Fibroblast of peridontal ligament (primary cell): Measurements from ENCODE around the gene MAPK8IP2.
"Not testable (repeated sequence)": the region's sequence is repeated elsewhere in the genome, so short reads cannot be mapped to it uniquely, and the experiment has no call there.

Source experiments
- DNase-seq: peaks from one replicate; pipeline ENCODE4 v3.0.0-alpha.2; 2010; ENCODE audit errors: extremely low read depth

The MAPK8IP2 gene

DNA sequence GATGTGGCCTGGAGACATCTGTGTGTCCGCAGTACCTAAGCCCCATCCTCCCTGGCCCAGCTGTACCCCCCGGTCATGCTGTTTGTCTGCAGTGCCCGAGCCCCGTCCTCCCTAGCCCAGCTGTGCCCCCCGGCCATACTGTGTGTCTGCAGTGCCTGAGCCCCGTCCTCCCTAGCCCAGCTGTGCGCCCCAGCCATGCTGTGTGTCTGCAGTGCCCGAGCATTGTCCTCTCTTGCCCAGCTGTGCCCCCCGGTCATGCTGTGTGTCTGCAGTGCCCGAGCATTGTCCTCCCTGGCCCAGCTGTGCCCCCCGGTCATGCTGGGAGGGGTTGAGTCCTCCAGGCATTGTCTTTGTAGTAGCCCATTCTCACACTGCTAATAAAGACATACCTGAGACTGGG lies 35.0 kb downstream of the MAPK8IP2 start:
- no peak for DNase-seq

DNA sequence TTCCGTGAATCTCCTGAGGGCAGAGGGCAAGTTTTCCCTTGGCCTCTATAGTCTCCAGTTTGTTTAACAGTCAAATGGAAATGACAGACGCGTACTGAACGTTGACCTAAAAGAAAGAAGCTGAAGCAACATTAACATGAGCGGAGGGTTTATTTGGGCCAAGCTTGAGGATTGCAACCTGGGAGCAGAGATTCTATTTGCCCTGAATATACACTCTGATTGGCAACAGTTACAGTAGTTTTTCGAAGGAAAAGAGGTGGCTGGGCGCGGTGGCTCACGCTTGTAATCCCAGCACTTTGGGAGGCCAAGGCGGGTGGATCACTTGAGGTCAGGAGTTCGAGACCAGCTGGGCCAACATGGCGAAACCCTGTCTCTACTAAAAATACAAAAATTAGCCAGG lies 39.7 kb downstream of the MAPK8IP2 start:
- DNase-seq: not testable (repeated sequence)

DNA sequence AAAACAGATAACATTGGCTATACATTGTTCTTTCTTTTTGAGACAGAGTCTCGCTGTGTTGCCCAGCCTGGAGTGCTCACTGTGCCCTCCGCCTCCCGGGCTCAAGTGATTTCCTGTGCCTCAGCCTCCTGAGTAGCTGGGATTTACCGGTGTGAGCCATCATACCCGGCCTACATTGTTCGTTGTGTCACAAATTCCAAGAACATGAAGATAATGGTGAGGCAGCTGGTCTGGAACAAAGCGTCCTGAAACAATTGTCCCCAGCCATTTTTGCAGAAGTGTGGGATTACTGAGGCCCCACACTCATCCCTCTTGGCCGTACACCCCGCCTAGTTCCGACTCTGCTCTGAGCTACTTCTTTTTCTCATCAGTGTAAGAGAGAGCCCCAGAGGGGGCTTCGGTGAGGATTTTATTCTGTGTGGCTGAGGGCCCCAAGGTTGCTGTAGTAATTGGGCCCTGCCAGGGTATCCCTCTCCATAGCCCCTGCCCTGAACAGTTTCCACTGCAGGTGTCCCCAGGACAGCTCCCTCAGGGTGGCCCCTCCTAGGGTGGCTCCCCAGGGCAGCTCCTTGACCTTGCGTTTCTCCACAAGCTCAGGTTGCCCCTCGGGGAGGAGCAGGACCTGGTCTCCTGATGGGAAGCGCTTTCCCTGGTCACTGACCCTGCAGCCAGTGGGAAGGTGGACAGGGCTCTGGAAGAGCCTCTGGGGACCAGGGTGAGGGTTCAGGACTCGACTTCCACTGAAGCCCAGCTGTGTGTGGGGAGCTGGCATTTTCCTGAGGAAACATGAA lies 40.5 kb downstream of the MAPK8IP2 start:
- DNase-seq: no peak

DNA sequence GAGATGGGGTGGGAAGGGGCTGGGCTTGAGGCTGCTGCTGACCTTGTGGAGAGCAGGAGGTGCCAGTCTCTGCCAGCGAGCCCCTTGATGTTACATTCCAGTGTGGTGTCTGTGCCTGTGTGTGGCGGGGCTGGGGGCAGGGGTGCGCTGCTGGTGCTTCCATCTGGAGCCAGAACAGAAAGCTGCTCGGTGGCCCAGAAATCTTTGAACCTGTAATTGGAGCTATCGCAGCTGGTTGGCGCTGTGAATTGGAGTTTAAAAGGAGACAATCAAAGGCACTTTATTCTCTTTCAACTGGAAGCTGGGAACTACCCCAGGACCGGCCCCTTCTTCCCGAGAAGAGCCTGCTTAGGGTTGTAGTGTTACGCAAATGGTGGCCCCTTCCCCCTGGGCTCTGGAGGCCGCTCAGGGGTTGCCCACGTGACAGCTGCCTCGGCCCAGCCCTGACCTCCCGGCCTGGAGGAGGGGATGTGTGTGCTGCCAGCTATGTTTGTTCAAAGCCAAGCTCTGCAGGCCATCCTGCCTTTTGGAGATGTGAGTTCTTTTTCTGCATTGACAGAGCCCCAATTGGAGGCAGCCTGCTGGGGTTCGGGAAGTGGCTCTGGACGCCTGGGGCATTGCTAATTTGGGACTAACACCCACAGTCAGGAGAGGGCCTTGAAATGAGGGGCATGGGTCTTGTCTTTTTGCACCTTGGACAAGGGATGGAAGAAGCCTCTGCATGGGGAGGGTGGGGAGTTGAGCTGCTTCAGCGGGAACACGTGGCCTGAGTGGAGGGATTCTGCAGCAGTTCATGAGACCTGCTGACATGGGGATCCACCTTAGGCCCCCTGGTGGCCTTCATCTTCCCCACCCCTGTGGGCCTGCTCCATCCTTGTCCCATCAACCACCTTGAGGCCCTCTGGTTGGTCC lies 41.4 kb downstream of the MAPK8IP2 start:
- peak; percentile 29 for DNase-seq

DNA sequence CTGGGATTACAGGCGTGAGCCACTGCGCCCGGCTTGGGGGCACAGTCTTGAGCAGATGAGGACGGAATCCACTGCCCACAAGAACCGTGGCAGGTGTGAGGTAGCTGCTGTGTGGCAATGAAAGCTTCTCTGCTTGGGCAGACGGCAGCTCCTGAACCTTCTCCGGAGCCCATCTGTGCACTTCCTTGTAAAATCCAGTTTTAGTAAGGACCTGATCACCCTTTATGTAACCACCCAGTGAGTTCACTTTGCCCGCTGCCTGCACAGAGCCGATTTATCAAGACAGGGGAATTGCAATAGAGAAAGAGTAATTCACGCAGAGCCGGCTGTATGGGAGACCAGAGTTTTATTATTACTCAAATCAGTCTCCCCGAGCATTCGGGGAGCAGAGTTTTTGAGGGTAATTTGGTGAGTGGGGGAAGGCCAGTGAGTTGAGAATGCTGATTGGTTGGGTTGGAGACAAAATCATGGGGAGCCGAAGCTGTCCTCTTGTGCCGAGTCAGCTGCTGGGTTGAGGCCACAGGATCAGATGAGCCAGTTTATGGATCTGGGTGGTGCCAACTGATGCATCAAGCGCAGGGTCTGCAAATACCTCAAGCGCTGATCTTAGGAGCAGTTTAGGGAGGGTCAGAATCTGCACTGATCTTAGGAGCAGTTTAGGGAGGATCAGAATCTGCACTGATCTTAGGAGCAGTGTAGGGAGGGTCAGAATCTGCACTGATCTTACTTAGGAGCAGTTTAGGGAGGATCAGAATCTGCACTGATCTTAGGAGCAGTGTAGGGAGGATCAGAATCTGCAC lies 42.6 kb downstream of the MAPK8IP2 start:
- not testable (repeated sequence) for DNase-seq

DNA sequence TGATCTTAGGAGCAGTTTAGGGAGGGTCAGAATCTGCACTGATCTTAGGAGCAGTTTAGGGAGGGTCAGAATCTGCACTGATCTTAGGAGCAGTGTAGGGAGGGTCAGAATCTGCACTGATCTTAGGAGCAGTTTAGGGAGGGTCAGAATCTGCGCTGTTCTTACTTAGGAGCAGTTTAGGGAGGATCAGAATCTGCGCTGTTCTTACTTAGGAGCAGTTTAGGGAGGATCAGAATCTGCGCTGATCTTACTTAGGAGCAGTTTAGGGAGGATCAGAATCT lies 43.2 kb downstream of the MAPK8IP2 start:
- DNase-seq: not testable (repeated sequence)

DNA sequence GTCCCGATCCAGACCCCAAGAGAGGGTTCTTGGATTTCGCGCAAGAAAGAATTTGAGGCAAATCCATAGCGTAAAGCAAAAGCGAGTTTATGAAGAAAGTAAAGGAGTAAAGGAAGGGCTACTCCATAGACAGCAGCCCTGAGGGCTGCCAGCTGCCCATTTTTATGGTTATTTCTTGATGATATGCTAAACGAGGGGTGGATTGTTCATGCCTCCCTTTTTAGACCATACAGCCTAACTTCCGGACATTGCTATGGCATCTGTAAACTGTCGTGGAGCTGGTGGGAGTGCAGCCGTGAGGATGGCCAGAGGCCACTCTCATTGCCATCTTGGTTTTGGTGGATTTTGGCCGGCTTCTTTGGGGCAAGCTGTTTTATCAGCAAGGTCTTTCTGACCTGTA lies 52.7 kb downstream of the MAPK8IP2 start:
- DNase-seq: no peak

DNA sequence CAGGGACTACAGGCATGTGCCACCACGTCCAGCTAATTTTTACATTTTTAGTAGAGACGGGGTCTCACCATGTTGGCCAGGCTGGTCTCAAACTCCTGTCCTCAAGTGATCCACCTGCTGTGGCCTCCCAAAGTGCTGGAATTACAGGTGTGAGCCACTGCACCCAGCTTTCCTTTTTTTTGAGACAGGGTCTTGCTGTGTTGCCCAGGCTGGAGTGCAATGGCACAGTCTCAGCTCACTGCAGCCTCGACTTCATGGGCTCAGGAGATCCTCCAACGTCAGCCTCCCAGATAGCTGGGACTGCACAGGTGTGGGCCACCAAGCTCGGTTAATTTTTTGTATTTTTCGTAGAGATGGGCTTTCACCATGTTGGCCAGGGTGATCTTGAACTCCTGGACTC lies 54.1 kb downstream of the MAPK8IP2 start:
- DNase-seq: not testable (repeated sequence)

DNA sequence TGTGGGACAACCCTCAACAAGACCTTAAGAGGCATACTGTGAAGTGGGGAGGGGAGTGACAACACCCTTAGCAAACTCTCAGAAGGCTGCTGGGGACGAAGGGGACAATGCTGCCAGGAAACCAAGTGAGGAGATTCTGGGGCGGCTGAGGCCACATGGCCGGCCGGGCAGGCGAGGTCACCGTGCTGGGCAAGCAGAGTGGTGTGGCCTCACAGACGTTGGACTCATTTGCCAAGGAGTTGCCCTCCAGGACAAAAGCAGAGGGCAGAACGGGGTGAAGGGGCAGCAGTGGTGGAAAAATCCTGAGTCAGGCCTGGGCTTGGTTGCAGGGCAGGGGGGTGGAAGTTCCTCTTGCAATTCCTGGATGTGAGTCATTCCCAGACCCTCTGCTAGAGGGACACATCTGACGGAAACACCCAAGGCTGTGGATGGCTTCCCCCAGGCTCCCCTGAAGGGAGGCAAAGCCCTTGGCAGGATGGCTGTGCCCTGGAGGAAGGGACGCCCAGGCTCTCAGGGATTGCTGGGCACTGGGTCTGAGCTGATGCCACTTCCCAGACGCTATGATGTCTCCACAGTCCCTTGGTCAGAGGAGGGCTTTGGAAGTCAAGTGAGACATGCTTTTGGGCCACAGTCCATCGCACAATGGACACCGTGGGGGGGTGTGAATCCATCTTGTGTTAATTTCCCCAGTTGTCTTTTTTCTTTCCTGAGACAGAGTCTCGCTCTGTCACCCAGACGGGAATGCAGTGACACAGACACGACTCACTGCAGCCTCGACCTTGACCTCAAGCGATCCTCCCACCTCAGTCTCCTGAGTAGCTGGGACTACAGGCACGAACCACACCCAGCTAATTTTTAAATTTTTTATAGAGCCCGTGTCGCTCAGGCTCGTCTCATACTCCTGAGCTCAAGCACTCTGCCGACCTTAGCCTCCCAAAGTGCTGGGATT lies 55.8 kb downstream of the MAPK8IP2 start:
- DNase-seq: peak; percentile 34

DNA sequence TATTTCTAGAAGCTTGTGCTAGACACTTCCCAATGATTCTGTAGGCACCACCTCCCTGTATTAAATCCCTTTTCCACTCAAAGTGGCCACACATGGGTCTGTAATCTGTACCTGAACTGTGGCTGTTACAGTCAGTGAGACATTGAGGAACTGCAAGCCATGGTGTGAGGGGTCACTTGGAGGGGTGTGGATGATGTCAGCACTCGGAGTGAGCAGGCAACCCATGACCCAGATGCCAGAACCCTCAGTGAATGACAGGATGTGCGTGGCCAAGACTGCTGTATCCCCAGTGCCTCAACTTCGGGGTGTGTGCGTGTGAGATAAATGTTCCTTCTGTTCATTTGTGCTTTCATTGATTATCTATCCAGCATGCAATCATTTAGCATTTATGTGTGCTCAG lies 57.3 kb downstream of the MAPK8IP2 start:
- no peak for DNase-seq

DNA sequence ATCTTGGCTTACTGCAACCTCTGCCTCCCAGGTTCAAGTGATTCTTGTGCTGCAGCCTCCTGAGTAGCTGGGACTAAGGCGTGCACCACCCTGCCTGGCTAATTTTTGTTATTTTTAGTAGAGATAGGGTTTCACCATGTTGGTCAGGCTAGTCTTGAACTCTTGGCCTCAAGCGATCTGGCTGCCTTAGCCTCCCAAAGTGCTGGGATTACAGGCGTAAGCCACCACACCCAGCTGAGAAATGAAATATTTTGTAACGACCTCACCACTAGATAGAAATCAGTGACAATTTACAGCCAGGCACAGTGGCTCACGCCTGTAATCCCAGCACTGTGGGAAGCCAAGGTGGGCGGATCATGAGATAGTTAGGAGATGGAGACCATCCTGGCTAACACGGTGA lies 59.1 kb downstream of the MAPK8IP2 start:
- DNase-seq: not testable (repeated sequence)

DNA sequence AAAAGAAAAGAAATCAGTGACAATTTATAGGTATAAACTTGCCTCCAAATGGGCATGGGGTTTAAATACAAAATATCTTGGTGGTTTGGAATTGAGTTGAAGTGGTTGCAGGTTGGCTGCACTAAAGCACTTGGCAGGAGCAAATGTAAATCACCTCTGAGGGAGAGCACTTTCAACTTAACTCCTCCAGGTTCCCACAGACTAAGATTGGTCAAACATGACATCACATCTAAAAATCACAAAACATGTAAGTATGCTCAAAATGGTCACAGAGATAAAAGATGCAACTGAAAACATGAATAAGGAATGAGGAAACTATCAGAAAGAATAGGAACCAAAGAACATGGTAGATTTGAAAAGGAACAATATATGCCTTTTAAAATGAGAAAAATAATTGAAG lies 59.7 kb downstream of the MAPK8IP2 start:
- no peak for DNase-seq
